GM23338 (cell line): ENCODE results near the gene FBXL20.

Experiments used
- EZH2 ChIP-seq: fragments of 200-600 bp; sonication (generic); IDR thresholded peaks from one replicate; pipeline ENCODE4 v1.8.0; 2017; ENCODE audit warnings: antibody characterized with exemption, mild to moderate bottlenecking, low read depth; ENCODE audit not compliant: unreplicated experiment
- TF ChIP-seq, protein P1 (sequence below), 2 experiments: fragments of 200-600 bp in 1 of 2; sonication (generic) in 1 of 2; conservative IDR thresholded peaks; 2 replicates each; pipeline versions ENCODE4 v1.5.1 to v1.6.1; 2016 to 2017; ENCODE audit warnings: antibody characterized with exemption in 2 of 2, low read depth in 2 of 2, mild to moderate bottlenecking in 2 of 2, moderate library complexity in 1 of 2
- TF ChIP-seq, protein P2 (sequence below): IDR thresholded peaks from one replicate; pipeline ENCODE4 v1.6.1; 2018; ENCODE audit warnings: antibody characterized with exemption; ENCODE audit not compliant: unreplicated experiment

DNA sequence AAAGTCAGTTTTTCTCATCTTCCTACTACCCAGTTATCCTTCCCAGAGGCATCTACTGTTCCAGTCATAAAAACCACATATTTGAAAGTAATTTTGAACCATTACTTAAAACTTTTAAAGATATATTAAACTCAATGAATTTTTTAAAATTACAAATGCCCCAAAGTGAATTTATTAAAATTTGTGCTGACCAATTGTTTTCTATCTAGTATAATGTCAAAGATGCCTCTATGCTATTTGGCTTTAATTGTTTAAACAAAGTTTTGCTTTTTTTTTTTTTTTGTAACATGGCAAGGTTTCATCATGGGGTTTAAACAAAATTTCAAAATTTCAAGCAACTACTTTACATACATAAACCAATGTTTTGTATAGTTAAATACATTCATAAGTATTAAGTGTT, 60.7 kb downstream of the FBXL20 start:
- TF ChIP-seq, protein P1, sequence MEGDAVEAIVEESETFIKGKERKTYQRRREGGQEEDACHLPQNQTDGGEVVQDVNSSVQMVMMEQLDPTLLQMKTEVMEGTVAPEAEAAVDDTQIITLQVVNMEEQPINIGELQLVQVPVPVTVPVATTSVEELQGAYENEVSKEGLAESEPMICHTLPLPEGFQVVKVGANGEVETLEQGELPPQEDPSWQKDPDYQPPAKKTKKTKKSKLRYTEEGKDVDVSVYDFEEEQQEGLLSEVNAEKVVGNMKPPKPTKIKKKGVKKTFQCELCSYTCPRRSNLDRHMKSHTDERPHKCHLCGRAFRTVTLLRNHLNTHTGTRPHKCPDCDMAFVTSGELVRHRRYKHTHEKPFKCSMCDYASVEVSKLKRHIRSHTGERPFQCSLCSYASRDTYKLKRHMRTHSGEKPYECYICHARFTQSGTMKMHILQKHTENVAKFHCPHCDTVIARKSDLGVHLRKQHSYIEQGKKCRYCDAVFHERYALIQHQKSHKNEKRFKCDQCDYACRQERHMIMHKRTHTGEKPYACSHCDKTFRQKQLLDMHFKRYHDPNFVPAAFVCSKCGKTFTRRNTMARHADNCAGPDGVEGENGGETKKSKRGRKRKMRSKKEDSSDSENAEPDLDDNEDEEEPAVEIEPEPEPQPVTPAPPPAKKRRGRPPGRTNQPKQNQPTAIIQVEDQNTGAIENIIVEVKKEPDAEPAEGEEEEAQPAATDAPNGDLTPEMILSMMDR (conservative IDR thresholded peaks at IDR 0.05; ENCODE audit: low read depth in 2 of 2) = no peak
- TF ChIP-seq EZH2 = no peak
- TF ChIP-seq, protein P2, sequence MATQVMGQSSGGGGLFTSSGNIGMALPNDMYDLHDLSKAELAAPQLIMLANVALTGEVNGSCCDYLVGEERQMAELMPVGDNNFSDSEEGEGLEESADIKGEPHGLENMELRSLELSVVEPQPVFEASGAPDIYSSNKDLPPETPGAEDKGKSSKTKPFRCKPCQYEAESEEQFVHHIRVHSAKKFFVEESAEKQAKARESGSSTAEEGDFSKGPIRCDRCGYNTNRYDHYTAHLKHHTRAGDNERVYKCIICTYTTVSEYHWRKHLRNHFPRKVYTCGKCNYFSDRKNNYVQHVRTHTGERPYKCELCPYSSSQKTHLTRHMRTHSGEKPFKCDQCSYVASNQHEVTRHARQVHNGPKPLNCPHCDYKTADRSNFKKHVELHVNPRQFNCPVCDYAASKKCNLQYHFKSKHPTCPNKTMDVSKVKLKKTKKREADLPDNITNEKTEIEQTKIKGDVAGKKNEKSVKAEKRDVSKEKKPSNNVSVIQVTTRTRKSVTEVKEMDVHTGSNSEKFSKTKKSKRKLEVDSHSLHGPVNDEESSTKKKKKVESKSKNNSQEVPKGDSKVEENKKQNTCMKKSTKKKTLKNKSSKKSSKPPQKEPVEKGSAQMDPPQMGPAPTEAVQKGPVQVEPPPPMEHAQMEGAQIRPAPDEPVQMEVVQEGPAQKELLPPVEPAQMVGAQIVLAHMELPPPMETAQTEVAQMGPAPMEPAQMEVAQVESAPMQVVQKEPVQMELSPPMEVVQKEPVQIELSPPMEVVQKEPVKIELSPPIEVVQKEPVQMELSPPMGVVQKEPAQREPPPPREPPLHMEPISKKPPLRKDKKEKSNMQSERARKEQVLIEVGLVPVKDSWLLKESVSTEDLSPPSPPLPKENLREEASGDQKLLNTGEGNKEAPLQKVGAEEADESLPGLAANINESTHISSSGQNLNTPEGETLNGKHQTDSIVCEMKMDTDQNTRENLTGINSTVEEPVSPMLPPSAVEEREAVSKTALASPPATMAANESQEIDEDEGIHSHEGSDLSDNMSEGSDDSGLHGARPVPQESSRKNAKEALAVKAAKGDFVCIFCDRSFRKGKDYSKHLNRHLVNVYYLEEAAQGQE = no peak
